Caco-2 (cell line): ENCODE results near the gene GFY. TPM values are rescaled to one million over a fixed set of nuclear protein-coding genes. Genes with fewer than 3 reads are reported as not detected.
A peak's percentile ranks its signal among the peaks of the same experiment; 100 is the strongest.

Experiments
- BruUV-seq: library from RNA; stranded (reverse); fragments of 400-500 nt; replicated peaks from 2 replicates; lab custom pipeline; 2021; lab: Mats Ljungman, UMichigan
- CTCF ChIA-PET: fragments of 300-600 bp; sonication (Branson Sonifier 250); formaldehyde crosslinking; loops from one replicate; lab custom pipeline; 2022; ENCODE audit warnings: antibody characterized with exemption; lab: Charles Lee
- POLR2A ChIA-PET: fragments of 300-600 bp; sonication (Branson Sonifier 250); formaldehyde crosslinking; loops from one replicate; lab custom pipeline; 2022; ENCODE audit warnings: antibody characterized with exemption; lab: Charles Lee
- DNase-seq, 2 experiments: peaks; one replicate each; pipeline versions ENCODE4 v3.0.0 to v3.0.0-alpha.2; 2020 to 2022
- H3K27me3 ChIP-seq: replicated peaks from 2 replicates; pipeline ENCODE4 v1.6.0; 2011; ENCODE audit warnings: low read length; ENCODE audit not compliant: control insufficient read depth, insufficient read depth
- H3K36me3 ChIP-seq: 2 replicates; pipeline ENCODE4 v1.5.1; 2011; ENCODE audit warnings: low read length; ENCODE audit not compliant: control insufficient read depth, insufficient read depth
- H3K4me1 ChIP-seq: fragments of 250-450 bp; sonication (Bioruptor Pico); 2 replicates; pipeline ENCODE4 v1.5.1; 2020; ENCODE audit warnings: mild to moderate bottlenecking
- H3K4me3 ChIP-seq: 2 replicates; pipeline ENCODE4 v1.5.1; 2011; ENCODE audit warnings: low read depth, mild to moderate bottlenecking, control low read depth, low read length
- H3K9me3 ChIP-seq: fragments of 250-450 bp; sonication (Bioruptor Pico); 2 replicates; pipeline ENCODE4 v1.5.1; 2020; ENCODE audit warnings: mild to moderate bottlenecking, moderate library complexity
- H3K27ac Mint-ChIP-seq: one replicate; pipeline ENCODE4 v1.8.0; 2022; ENCODE audit warnings: mixed read lengths; ENCODE audit not compliant: unreplicated experiment
- H3K27me3 Mint-ChIP-seq: one replicate; pipeline ENCODE4 v1.8.0; 2022; ENCODE audit warnings: mixed read lengths; ENCODE audit not compliant: insufficient read depth, unreplicated experiment
- H3K36me3 Mint-ChIP-seq: one replicate; pipeline ENCODE4 v1.8.0; 2022; ENCODE audit warnings: mild to moderate bottlenecking, mixed read lengths; ENCODE audit not compliant: insufficient read depth, unreplicated experiment
- H3K4me1 Mint-ChIP-seq: one replicate; pipeline ENCODE4 v1.8.0; 2022; ENCODE audit warnings: low read depth, mixed read lengths; ENCODE audit not compliant: unreplicated experiment
- H3K4me3 Mint-ChIP-seq: one replicate; pipeline ENCODE4 v1.8.0; 2022; ENCODE audit warnings: mild to moderate bottlenecking, moderate library complexity, mixed read lengths; ENCODE audit not compliant: unreplicated experiment
- H3K9me3 Mint-ChIP-seq: one replicate; pipeline ENCODE4 v1.8.0; 2022; ENCODE audit warnings: mixed read lengths; ENCODE audit not compliant: unreplicated experiment
- CTCF ChIP-seq, 2 experiments: fragments of 200-600 bp in 1 of 2; IDR thresholded peaks; 1 replicate in 1 of 2; 2 replicates in 1 of 2; pipeline versions ENCODE4 v1.5.1 to v1.8.0; 2011 to 2022; ENCODE audit warnings: antibody characterized with exemption in 1 of 2, control low read depth in 1 of 2, inconsistent platforms in 1 of 2, low read depth in 1 of 2, low read length in 1 of 2, mild to moderate bottlenecking in 1 of 2, moderate library complexity in 1 of 2; ENCODE audit not compliant: insufficient read depth in 1 of 2, severe bottlenecking in 1 of 2, unreplicated experiment in 1 of 2
- intact Hi-C: fragments of 100-400 bp; cut with micrococcal nuclease; formaldehyde crosslinking; loops from one replicate; pipeline ENCODE4 v1.10.0; 2022; ENCODE audit not compliant: unreplicated experiment
- total RNA-seq: library from RNA; stranded (reverse); gene quantifications from 2 replicates; pipeline ENCODE4 v1.2.3, GENCODE V29; 2022

The GFY gene
- total RNA-seq, 1 experiment from 2014 or later: 0.25 TPM

- no TSS peak for BruUV-seq
- Mint-ChIP-seq H3K27me3 (peaks cover 23% of the 10 kb centered on the region), H3K4me3 (no peak overlapping the region), H3K27ac (no peak overlapping the region), H3K4me1 (peaks cover 19% of the 10 kb centered on the region), H3K36me3 (no peaks in the 10 kb centered on the region), H3K9me3 (no peaks in the 10 kb centered on the region)
- H3K27me3 ChIP-seq: no peaks in the 10 kb centered on the region; the same call in 1 of the 2 replicates
- ChIA-PET POLR2A (no interaction called here), CTCF (interaction anchor here (1.1 kb wide), 1 partner anchor 38 kb away, joined by 3 read pairs; no protein-coding TSS in a partner anchor)
- DNase-seq: no peak
- intact Hi-C loops: no loop called here
- peaks cover 15% of the 10 kb centered on the region for H3K4me1 ChIP-seq
- no peak overlapping the region for H3K4me3 ChIP-seq
- H3K9me3 ChIP-seq: no peaks in the 10 kb centered on the region
- H3K36me3 ChIP-seq: no peaks in the 10 kb centered on the region
- TF ChIP-seq CTCF (IDR thresholded peaks at IDR 0.05; ENCODE audit: insufficient read depth in 1 of 2, low read depth in 1 of 2, low read length in 1 of 2, severe bottlenecking in 1 of 2, unreplicated experiment in 1 of 2): no peak
These were observed 5.0 kb downstream of the GFY start for GRCh38 chr19:49430172-49430677.

GRCh38 chr19:49430678-49431329, 5.6 kb downstream of the GFY start:
- no TSS peak for BruUV-seq
- H3K27ac Mint-ChIP-seq: no peak overlapping the region
- peak; percentile 15 to 21 for TF ChIP-seq CTCF (IDR thresholded peaks at IDR 0.05; ENCODE audit: insufficient read depth in 1 of 2, low read depth in 1 of 2, low read length in 1 of 2, severe bottlenecking in 1 of 2, unreplicated experiment in 1 of 2)
- Histone ChIP-seq H3K27me3 (no peaks in the 10 kb centered on the region; the same call in 1 of the 2 replicates), H3K4me1 (peaks cover 15% of the 10 kb centered on the region), H3K4me3 (no peak overlapping the region), H3K9me3 (no peaks in the 10 kb centered on the region), H3K36me3 (no peaks in the 10 kb centered on the region)
- no peaks in the 10 kb centered on the region for H3K9me3 Mint-ChIP-seq
- DNase-seq: no peak
- CTCF ChIA-PET: interaction anchor here (1.1 kb wide), 1 partner anchor 39 kb away, joined by 3 read pairs; no protein-coding TSS in a partner anchor
- intact Hi-C loops: no loop called here
- no peak overlapping the region for H3K4me3 Mint-ChIP-seq
- POLR2A ChIA-PET: no interaction called here
- no peaks in the 10 kb centered on the region for H3K36me3 Mint-ChIP-seq
- H3K4me1 Mint-ChIP-seq: peaks cover 13% of the 10 kb centered on the region
- peaks cover 18% of the 10 kb centered on the region for H3K27me3 Mint-ChIP-seq

- Mint-ChIP-seq H3K9me3 (no peaks in the 10 kb centered on the region), H3K27ac (no peak overlapping the region), H3K4me3 (no peak overlapping the region), H3K36me3 (no peaks in the 10 kb centered on the region), H3K27me3 (peaks cover 12% of the 10 kb centered on the region), H3K4me1 (peaks cover 7% of the 10 kb centered on the region)
- BruUV-seq: no TSS peak
- CTCF ChIA-PET: no interaction called here
- intact Hi-C loops: no loop called here
- no peaks in the 10 kb centered on the region for H3K9me3 ChIP-seq
- H3K4me3 ChIP-seq: no peak overlapping the region
- POLR2A ChIA-PET: no interaction called here
- DNase-seq: no peak
- H3K36me3 ChIP-seq: no peaks in the 10 kb centered on the region
- TF ChIP-seq CTCF (IDR thresholded peaks at IDR 0.05; ENCODE audit: insufficient read depth in 1 of 2, low read depth in 1 of 2, low read length in 1 of 2, severe bottlenecking in 1 of 2, unreplicated experiment in 1 of 2): no peak
- no peaks in the 10 kb centered on the region; the same call in 1 of the 2 replicates for H3K27me3 ChIP-seq
- peaks cover 12% of the 10 kb centered on the region for H3K4me1 ChIP-seq
These were observed 6.2 kb downstream of the GFY start for GRCh38 chr19:49431330-49431749.
